Breast epithelium (tissue), 4 donors: ENCODE results near the gene CNTRL. TPM values are rescaled to one million over a fixed set of nuclear protein-coding genes. Genes with fewer than 3 reads are reported as not detected.

ENCODE experiments used
- DNase-seq, 2 donors: peaks; one replicate each; pipeline ENCODE4 v3.0.0-alpha.2; 2019; ENCODE audit warnings: low spot score in 2 of 2
- H3K27ac ChIP-seq, 2 donors: fragments of 200-600 bp; sonication (generic) in 1 of 2; one replicate each; pipeline ENCODE4 v1.5.1; 2016 to 2019; ENCODE audit warnings: mild to moderate bottlenecking in 1 of 2
- H3K27me3 ChIP-seq, 2 donors: fragments of 200-600 bp; sonication (generic) in 1 of 2; one replicate each; pipeline versions ENCODE4 v1.5.1 to v1.6.0; 2017 to 2019; ENCODE audit warnings: control low read depth in 1 of 2, mild to moderate bottlenecking in 1 of 2
- H3K36me3 ChIP-seq: fragments of 200-600 bp; one replicate; pipeline ENCODE4 v1.5.1; 2019
- H3K4me1 ChIP-seq, 2 donors: fragments of 200-600 bp; sonication (generic); one replicate each; pipeline ENCODE4 v1.5.1; 2016 to 2019; ENCODE audit warnings: control low read depth in 1 of 2
- H3K4me3 ChIP-seq, 3 donors: fragments of 200-600 bp; sonication (generic); 1 replicate in 2 of 3; 2 replicates in 1 of 3; pipeline ENCODE4 v1.5.1; 2016 to 2019; ENCODE audit warnings: mild to moderate bottlenecking in 3 of 3, moderate library complexity in 2 of 3
- H3K9me3 ChIP-seq, 2 donors: fragments of 200-600 bp; sonication (generic) in 1 of 2; one replicate each; pipeline ENCODE4 v1.5.1; 2016 to 2019; ENCODE audit warnings: control low read depth in 1 of 2
- POLR2A ChIP-seq: fragments of 450-650 bp; IDR thresholded peaks from one replicate; pipeline ENCODE4 v1.6.1; 2016; ENCODE audit warnings: antibody characterized with exemption, mild to moderate bottlenecking, moderate library complexity
- POLR2AphosphoS5 ChIP-seq, 3 donors: sonication (generic); formaldehyde crosslinking; IDR thresholded peaks; one replicate each; pipeline ENCODE4 v1.6.1; 2017; ENCODE audit warnings: antibody characterized with exemption in 3 of 3
- intact Hi-C: fragments of 100-400 bp; cut with DNase I; formaldehyde crosslinking; loops from one replicate; pipeline ENCODE4 v1.15.1; 2023; ENCODE audit warnings: low total_unique reads
- total RNA-seq, 3 donors: library from RNA; depleted of rRNA; stranded (reverse); fragments of >200 nt; gene quantifications; one replicate each; pipeline ENCODE4 v1.1.0, GENCODE V29; 2016
- TF ChIP-seq, protein P1 (sequence below), 3 donors: fragments of 450-650 bp; IDR thresholded peaks; one replicate each; pipeline ENCODE4 v1.5.1; 2016 to 2017; ENCODE audit warnings: antibody characterized with exemption in 3 of 3, mild to moderate bottlenecking in 3 of 3, moderate library complexity in 3 of 3

CNTRL gene
- total RNA-seq, 3 donors from 2014 or later: 18.4 to 26.8 (median 22.9) TPM

DNA sequence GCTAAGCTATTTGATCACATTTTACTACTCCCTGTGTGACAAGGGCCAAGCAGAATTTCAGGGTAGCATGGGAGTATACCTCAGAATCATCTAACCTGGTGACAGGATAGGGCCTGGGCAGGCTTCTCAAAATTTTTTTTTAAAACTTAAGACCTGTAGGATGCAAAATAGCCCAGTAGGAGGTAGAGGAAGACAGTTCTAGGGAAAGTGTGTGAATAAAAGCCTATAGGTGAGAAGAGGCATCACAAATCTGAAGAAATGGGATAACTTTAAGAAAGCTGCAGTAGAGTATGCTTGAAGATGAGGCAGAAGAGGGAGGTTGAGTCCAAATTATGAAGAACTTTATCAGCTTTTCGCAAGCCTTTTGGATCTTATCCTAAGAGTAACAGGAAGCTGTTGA lies 32.3 kb downstream of the CNTRL start:
- intact Hi-C loops: no loop called here
- H3K27ac ChIP-seq: no peak overlapping the region
- H3K4me1 ChIP-seq: no peaks in the 10 kb centered on the region
- no peak overlapping the region for H3K4me3 ChIP-seq
- H3K36me3 ChIP-seq: peaks cover 5% of the 10 kb centered on the region
- TF ChIP-seq POLR2AphosphoS5 (IDR thresholded peaks at IDR 0.05): no peak
- TF ChIP-seq, protein P1, sequence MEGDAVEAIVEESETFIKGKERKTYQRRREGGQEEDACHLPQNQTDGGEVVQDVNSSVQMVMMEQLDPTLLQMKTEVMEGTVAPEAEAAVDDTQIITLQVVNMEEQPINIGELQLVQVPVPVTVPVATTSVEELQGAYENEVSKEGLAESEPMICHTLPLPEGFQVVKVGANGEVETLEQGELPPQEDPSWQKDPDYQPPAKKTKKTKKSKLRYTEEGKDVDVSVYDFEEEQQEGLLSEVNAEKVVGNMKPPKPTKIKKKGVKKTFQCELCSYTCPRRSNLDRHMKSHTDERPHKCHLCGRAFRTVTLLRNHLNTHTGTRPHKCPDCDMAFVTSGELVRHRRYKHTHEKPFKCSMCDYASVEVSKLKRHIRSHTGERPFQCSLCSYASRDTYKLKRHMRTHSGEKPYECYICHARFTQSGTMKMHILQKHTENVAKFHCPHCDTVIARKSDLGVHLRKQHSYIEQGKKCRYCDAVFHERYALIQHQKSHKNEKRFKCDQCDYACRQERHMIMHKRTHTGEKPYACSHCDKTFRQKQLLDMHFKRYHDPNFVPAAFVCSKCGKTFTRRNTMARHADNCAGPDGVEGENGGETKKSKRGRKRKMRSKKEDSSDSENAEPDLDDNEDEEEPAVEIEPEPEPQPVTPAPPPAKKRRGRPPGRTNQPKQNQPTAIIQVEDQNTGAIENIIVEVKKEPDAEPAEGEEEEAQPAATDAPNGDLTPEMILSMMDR (IDR thresholded peaks at IDR 0.05): no peak
- no peak for TF ChIP-seq POLR2A
- H3K27me3 ChIP-seq: no peaks in the 10 kb centered on the region
- DNase-seq: no peak
- no peaks in the 10 kb centered on the region for H3K9me3 ChIP-seq

DNA sequence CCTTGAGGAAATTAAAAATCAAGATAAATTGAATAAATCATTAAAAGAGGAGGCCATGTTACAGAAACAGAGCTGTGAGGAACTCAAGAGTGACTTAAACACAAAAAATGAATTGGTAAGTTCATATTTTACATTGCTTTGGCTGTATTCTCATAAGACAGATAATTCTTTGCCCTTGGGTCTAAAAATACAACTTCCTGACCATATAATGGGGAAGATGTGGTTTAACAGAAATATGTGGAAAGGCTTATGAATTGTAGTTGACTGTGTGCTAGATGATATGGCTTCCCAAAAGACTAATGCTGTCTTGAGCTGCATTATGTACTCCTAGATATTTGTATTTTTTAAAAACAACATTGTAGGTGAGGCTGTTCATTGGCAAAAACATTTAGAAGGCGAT lies 33.1 kb downstream of the CNTRL start:
- H3K27me3 ChIP-seq: no peaks in the 10 kb centered on the region

DNA sequence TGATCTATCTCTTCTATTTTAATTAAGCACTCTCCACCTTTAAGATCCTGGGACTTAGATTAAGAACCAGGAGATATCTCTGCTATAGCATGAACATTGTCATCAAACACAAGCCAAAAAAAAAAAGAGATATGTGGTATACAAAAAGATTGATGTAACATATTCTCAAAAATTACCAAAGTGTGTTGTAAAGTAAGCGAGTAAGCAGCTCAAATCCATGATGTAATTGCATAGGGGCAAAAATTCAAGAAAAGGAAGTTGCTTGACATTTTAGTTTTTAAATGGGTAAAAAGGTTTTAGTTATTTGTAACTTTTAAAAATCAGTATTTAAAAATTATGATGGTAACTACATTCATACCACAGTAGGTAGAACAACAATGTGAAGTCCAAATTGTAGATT lies 40.7 kb downstream of the CNTRL start:
- TF ChIP-seq, protein P1 (IDR thresholded peaks at IDR 0.05): no peak
- no peak for TF ChIP-seq POLR2AphosphoS5 (IDR thresholded peaks at IDR 0.05)
- Histone ChIP-seq H3K27me3 (no peaks in the 10 kb centered on the region), H3K36me3 (peaks cover 5% of the 10 kb centered on the region), H3K4me3 (no peak overlapping the region), H3K4me1 (no peaks in the 10 kb centered on the region), H3K27ac (no peak overlapping the region), H3K9me3 (no peaks in the 10 kb centered on the region)
- no peak for DNase-seq
- intact Hi-C loops: no loop called here

More for the DNA sequence above, 33.1 kb downstream of the CNTRL start:
- Histone ChIP-seq H3K9me3 (no peaks in the 10 kb centered on the region), H3K4me3 (no peak overlapping the region), H3K4me1 (no peaks in the 10 kb centered on the region), H3K27ac (no peak overlapping the region), H3K36me3 (peaks cover 5% of the 10 kb centered on the region)
- intact Hi-C loops: no loop called here
- TF ChIP-seq, protein P1 (IDR thresholded peaks at IDR 0.05): no peak
- TF ChIP-seq POLR2AphosphoS5 (IDR thresholded peaks at IDR 0.05): no peak
- no peak for DNase-seq

DNA sequence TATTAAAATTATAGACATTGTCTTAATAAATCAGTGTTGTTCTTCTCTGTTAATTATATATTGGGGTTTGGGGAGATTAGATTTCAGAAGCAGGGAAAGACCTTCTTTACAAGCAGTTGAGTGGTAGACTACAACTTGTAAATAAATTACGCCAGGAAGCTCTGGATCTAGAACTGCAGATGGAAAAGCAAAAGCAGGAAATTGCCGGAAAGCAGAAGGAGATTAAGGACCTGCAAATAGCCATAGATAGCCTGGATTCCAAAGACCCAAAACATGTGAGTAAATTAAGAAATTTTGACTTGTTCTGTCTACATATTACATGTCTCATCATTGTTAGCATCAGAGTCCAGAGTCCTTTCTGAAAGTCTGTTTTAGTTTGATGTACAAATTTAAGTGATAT lies 43.5 kb downstream of the CNTRL start:
- H3K4me1 ChIP-seq: no peaks in the 10 kb centered on the region
- intact Hi-C loops: no loop called here
- no peaks in the 10 kb centered on the region for H3K9me3 ChIP-seq
- no peaks in the 10 kb centered on the region for H3K27me3 ChIP-seq
- no peaks in the 10 kb centered on the region for H3K36me3 ChIP-seq
- no peak overlapping the region for H3K27ac ChIP-seq
- H3K4me3 ChIP-seq: no peak overlapping the region
- TF ChIP-seq, protein P1 (IDR thresholded peaks at IDR 0.05): no peak
- TF ChIP-seq POLR2A (no peak), POLR2AphosphoS5 (IDR thresholded peaks at IDR 0.05) (no peak)
- DNase-seq: no peak

DNA sequence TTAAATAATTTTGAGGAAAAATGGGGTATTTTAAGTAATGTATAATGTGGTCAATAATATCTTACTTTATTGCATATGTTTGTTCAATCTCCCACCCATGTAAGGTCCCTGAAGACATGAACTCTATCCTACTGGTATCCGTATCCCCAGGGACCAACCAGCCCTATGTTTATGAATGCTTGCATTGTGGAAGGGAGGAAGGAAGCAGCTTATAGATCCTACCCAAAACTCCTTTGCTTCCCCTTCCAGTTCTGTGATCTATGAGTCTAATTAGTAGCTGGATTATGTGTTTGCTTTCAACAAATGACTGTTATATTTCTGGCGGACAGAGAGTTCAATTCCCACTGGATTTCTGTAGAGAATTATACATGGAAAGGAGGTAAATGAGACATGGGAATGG lies 45.6 kb downstream of the CNTRL start:
- TF ChIP-seq, protein P1 (IDR thresholded peaks at IDR 0.05): no peak
- no peak for TF ChIP-seq POLR2A
- TF ChIP-seq POLR2AphosphoS5 (IDR thresholded peaks at IDR 0.05): no peak
- no peak overlapping the region for H3K27ac ChIP-seq
- DNase-seq: no peak
- no peaks in the 10 kb centered on the region for H3K36me3 ChIP-seq
- H3K4me1 ChIP-seq: no peaks in the 10 kb centered on the region
- H3K27me3 ChIP-seq: no peaks in the 10 kb centered on the region
- intact Hi-C loops: no loop called here
- no peaks in the 10 kb centered on the region for H3K9me3 ChIP-seq
- no peak overlapping the region for H3K4me3 ChIP-seq
